A673 (cell line): ENCODE measurements around the gene ATOH8.

Source experiments
- EZH2 ChIP-seq: fragments of 200-600 bp; sonication (generic); IDR thresholded peaks from 2 replicates; pipeline ENCODE4 v1.6.1; 2017; ENCODE audit warnings: borderline replicate concordance, low read depth, mild to moderate bottlenecking, mixed read lengths, antibody characterized with exemption, low read length; ENCODE audit not compliant: poor library complexity, severe bottlenecking
- TF ChIP-seq, protein P1 (sequence below): fragments of 300-800, 200-600 bp; sonication (generic); conservative IDR thresholded peaks from 2 replicates; pipeline ENCODE4 v1.5.1; 2017; ENCODE audit warnings: low read depth, mild to moderate bottlenecking, antibody characterized with exemption, low read length, moderate library complexity, mixed read lengths

DNA sequence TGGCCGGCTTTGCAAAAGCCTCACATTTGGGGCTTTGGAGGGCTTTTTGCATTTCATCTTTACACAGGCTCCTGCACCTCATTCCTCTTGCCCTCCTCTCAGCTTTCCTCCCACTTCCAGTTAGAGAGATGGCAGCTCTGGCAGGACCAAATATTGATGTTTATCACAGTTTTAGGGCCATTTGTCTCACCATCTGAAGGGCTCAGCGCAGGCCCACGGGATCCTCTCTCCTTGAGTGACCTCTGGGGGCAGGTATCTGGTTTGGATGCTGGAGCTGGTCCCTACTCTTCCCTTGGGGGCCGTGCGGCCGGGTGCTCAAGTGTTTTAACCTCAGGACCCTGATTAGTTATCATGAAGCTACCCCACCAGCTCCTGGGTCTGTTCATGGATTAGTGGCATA is 19.9 kb downstream of the ATOH8 start:
- TF ChIP-seq, protein P1, sequence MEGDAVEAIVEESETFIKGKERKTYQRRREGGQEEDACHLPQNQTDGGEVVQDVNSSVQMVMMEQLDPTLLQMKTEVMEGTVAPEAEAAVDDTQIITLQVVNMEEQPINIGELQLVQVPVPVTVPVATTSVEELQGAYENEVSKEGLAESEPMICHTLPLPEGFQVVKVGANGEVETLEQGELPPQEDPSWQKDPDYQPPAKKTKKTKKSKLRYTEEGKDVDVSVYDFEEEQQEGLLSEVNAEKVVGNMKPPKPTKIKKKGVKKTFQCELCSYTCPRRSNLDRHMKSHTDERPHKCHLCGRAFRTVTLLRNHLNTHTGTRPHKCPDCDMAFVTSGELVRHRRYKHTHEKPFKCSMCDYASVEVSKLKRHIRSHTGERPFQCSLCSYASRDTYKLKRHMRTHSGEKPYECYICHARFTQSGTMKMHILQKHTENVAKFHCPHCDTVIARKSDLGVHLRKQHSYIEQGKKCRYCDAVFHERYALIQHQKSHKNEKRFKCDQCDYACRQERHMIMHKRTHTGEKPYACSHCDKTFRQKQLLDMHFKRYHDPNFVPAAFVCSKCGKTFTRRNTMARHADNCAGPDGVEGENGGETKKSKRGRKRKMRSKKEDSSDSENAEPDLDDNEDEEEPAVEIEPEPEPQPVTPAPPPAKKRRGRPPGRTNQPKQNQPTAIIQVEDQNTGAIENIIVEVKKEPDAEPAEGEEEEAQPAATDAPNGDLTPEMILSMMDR, result no peak
- TF ChIP-seq EZH2, result no peak
